ENCODE results near the gene COL4A6.

- TF ChIP-seq CTCF (conservative IDR thresholded peaks at IDR 0.05; ENCODE audit: low read length) (no peak), EZH2phosphoT487 (IDR thresholded peaks at IDR 0.05; ENCODE audit: borderline replicate concordance) (no peak)
These were observed 132.1 kb downstream of the COL4A6 start for GRCh38 chrX:108306086-108306485.

All from Loucy (cell line).